ENCODE data around the gene RNF40.
"Not testable (repeated sequence)": the region's sequence is repeated elsewhere in the genome, so short reads cannot be mapped to it uniquely, and the experiment has no call there.

RNF40 gene

GRCh38 chr16:30785126-30786106 lies 23.3 kb downstream of the RNF40 start:
- no peak for DNase-seq

GRCh38 chr16:30786115-30786935 lies 24.2 kb downstream of the RNF40 start:
- no peak for DNase-seq

DNA sequence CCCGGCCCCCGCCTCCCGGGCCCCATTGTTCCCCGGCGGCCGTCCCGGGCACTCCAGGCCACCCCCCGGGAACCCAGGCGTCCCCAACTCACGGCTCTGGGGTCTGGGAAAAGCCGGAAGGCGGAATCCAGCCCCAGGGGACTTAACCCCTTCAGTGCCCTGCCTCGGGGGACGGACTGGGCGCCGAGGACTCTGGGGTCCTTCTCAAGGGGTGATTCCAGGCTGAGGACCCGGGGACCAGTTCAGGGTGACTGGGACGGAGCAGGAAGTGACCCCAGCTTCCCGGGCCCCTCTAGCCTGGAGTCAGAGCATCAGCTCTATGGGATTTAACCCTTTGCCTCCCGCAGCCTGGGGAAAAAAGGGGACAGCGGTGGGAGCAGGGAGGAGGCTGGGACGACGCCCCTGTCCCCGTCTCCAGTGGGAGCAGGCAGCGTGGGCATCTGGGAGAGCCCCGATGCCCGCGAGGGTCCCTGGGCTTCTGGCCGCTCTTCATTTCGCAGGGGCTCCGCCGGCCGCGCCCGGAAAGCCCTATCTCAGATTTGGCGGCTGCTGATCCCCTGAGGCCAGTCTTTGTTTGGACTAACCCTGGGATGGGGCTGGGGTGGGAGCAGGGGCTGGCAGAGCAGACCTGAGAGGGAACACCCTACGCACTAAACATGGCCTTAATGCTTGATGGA lies 25.0 kb downstream of the RNF40 start, which contains the start of gene ZNF629:
Gene ZNF629 (minus strand): TSS at position 270 of the 677 bp plus-strand sequence. CDS start 2,723 bp downstream, outside the sequence.
- peak; percentile 49 for DNase-seq

DNA sequence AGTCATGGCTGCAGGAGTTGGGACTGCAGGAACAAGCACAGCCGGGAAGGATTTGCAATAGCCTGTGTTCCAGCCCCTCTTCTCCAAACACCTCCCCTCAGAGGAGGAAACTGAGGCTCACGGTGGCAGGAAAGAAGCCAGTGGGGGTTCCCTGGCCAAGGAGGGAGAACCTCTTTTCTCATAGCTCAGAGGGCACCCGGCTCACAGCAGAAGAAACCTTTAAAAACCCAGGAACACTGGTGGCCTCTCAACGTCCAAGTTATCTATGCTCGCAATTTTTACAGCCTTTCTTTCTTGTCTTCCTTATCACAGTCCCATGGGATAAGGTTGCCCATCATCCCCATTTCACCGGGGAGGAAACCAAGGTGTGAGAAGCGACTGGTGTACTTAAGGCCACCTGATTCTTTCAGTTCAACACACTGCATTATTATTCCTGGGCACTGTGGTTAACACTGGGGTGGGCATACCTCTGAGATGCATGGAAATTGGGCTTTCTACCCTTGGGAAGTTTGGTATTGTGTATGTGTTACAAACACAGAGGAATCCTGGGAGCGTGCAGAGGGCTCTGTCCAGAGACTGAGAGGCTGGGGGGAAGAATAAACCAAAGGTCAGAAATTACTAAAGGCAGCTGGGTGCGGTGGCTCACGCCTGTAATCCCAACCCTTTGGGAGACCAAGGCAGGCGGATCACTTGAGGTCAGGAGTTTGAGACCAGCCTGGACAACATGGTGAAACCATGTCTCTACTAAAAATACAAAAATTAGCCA lies 25.7 kb downstream of the RNF40 start:
- DNase-seq, result no peak

GRCh38 chr16:30793508-30794069 lies 31.5 kb downstream of the RNF40 start:
- no peak for DNase-seq

DNA sequence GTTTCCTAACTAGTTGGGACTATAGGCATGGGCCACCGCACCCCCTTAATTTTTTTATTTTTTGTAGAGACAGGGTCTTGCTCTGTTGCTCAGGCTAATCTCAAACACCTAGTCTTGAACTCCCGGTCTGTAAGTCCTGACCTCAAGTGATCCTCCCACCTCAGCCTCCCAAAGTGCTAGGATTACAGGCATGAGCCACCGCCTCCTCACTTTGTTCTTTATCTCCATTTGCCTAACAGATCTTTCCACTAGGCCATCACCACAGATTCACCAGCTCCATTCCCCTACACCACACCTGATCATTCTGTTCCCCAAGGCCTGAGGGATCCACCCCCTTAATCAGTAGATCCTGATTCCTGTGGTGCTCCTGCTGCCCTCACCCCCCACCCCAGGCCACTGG lies 32.5 kb downstream of the RNF40 start:
- no peak for DNase-seq

GRCh38 chr16:30797670-30798309 lies 35.7 kb downstream of the RNF40 start:
- DNase-seq, result no peak

DNA sequence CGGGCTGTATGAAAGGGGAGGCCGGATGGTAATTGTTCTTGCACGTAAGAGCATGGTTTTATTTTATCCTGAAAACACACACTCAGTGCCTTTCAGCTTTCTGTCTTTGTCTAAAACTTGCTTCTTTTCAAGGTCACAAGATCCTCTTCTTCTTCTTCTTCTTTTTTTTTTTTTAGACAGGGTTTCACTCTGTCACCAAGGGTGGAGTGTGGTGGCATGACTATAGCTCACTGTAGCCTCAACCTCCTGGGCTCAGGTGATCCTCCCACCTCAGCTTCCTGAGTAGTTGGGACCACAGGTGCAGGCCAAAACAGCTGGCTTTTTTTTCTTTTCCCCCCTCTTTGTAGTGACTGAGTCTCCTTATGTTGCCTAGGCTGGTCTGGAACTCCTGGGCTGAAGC lies 40.8 kb downstream of the RNF40 start:
- DNase-seq, result no peak

- DNase-seq, result no peak
Observed at GRCh38 chr16:30805056-30805369, 42.9 kb downstream of the RNF40 start.

DNA sequence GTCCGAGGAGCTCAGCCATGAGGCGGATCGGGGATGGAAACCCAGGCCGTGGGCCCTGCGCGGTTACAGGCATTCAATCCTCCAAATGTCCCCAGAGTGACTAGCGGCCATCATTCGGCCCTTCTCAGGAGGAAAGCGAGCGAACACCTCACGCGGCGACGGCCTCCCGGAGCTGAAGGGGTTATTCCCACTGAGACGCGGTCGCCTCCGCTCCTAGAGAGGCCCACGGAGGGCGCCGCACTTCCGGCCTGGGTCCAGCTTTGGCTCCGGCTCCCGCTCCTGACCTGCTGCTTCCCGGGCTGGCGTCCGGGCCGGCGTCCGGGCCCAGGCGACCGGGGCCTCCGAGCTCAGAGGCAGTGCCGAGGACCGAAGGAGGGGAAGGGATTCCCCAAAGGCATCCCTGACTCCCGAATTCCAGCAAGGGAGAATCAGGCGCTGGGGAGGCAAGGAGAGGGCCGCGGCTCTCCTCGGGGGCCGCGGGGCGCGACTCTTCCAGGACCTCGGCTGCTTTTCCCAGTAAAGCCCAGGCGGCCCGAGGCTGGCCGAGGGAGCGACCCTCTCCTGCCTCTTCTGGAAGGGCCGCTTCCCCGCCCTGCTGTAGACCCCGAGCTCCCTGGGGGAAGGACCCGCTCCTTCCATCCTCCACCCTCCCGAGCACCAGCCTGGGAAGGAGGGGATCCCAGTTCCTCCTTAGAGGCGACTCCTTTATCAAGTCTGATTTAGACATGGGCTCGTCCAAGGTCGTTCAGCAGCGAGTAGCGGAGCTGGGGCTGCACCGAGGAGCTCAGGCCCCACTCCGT lies 43.4 kb downstream of the RNF40 start:
- peak; percentile 68 for DNase-seq

DNA sequence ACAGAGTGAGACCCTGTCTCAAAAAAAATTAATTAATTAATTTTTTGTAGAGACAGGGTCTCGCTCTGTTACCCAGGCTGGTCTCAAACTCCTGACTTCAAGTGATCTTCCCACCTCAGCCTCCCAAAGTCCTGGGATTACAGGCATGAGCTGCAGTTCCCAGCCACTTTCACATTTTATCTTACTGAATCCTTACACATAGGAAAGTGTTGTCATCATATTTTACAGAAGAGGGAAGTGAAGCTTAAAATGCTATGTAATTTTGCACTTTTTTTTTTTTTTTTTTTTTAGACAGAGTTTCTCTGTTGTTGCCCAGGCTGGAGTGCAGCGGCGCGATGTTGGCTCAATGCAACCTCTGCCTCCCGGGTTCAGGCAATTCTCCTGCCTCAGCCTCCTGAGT lies 46.0 kb downstream of the RNF40 start:
- DNase-seq, result no peak

- not testable (repeated sequence) for DNase-seq
Observed at GRCh38 chr16:30808890-30809426, 46.8 kb downstream of the RNF40 start.

GRCh38 chr16:30809675-30810074 lies 47.6 kb downstream of the RNF40 start:
- DNase-seq, result not testable (repeated sequence)

- no peak for DNase-seq
Observed at GRCh38 chr16:30813821-30814189, 51.7 kb downstream of the RNF40 start.

GRCh38 chr16:30816769-30817168 lies 54.6 kb downstream of the RNF40 start:
- no peak for DNase-seq

GRCh38 chr16:30820952-30821421 lies 58.9 kb downstream of the RNF40 start:
- no peak for DNase-seq

DNA sequence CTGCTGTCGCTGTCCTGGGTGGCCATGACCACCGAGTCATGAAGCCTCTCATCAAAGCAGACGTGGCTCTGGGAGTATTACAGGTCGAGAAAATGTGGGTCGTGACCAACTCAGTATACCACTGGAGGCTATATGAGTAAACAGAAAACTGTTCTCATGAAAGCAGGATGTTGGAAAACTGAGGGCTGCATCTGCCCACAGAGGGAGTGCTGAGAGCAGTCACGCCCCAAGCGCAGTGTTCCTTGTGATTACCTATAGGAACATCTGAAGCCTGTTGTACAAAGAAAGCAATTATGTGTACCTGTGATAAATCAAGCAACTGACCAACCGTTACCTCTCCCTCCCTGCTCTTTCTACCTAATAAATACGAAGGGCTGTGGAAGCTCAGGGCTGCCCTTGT lies 59.3 kb downstream of the RNF40 start:
- DNase-seq, result not testable (repeated sequence)

DNA sequence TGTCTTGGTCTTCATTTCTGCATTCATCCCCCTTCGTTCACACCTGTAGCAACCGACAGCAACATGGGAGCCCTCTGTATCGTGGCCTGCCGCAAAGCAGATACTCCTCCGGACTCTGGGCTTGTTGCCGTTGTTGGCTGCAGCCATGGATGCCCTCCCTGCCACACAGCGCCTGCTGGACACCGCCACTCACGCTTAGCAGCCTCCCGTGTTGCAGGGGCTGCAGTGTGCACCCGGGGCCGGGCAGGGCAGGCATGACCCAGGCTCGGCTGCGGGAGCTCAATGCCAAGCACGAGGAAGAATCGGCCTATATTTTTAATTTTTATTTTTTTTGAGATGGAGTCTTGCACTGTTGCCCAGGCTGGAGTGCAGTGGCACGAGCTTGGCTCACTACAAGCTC lies 59.8 kb downstream of the RNF40 start:
- no peak for DNase-seq

Measured in activated T-cell treated with anti-CD3 and anti-CD28 coated beads, Interleukin-2, amount 50 U/mL, for 1 hour (primary cell).